HG03060 (cell line): Measurements from ENCODE around the gene CNTNAP5.

Experiments
- ATAC-seq: cut with Tn5 transposase; IDR thresholded peaks from one replicate; pipeline ENCODE4 v1.9.1; 2021; ENCODE audit warnings: low read depth, moderate number of reproducible peaks; ENCODE audit not compliant: unreplicated experiment

CNTNAP5 gene

GRCh38 chr2:124025171-124025580 lies at the start of gene CNTNAP5:
TSS of gene CNTNAP5 (plus strand) at chr2:124025287. CDS start at chr2:124025651, 364 bp downstream.
- no peak for ATAC-seq

DNA sequence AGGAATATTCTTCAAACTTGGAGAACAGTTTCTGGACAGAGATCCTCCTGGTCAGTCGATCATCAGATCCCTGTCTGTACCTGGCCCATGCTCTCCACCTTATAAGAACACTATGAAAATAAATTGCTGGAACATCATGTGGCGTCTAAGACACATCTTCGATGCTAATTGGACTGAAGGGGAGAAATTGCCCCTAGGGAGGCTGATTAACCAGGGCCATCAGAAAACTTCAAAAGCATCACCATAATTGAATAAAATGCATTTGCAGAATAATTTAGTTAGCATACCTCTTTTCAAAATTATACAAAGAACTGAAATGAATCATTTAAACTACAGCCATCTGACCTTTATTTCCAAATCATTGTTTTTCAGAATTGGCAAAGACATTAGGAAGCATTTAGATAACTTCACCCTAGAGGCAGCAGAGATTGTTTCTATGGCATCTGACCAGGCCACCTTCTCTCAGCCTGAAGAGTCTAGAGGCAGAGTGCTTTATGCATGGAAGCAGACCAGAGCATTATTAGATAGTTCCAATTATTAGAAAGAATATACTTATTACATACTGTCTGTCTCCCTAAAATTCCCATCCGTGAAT lies 48.9 kb upstream of the CNTNAP5 start:
- ATAC-seq: no peak

GRCh38 chr2:123993728-123994323 lies 31.3 kb upstream of the CNTNAP5 start:
- ATAC-seq: peak; percentile 85

- no peak for ATAC-seq
Measured at GRCh38 chr2:123999681-124000080, 25.4 kb upstream of the CNTNAP5 start.

DNA sequence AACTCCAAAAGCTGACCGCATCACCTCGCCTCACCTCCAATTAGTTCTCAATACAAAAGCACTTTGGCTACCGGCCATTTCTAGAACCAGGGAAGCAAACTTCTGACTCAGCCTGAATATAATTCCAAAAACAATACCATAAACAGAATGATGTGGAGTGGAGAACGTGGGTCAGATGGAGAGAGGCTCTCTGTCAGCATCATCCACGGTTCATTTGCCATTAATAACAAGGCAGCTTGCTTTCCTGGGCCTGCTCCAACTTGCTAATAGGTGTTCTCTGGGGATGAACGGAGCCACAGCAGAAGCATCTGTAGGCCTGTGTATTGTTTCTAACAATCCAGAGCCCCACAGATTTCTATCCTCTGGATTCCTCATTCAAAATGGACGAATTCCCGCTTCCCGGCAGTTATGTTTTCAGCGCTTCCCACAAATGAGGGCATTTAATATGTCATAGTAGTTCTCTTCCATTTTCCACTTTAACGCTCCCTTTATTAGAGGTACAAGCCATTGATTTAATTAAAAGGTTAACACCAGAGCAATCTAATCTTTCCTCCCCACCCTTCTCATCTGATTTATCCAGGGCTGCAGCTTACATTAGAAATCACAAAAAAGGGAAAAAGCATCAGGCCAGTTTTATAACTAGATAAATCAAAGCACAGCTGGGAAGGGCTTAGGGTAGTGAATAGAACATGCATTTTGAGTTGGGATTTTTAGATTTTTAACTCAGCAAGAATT lies 23.2 kb upstream of the CNTNAP5 start:
- no peak for ATAC-seq

DNA sequence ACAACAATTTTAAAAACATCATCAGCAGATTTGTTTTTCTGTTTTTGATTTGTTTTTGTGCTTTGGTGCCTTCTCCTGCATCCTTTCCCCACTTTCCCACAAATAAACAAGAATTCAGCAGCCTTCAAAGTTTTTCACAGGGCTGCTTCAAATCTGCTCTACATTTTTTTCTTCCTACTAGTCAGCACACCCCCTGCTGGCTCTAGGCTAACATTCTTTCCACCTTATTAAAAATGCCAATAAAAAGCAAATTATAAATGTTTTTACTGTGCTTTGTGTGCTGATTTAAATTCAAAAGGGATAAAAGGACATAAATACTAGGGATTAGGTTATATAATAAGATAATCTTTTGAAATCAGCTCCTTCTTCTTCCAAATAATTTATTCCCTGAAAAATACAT lies 6.2 kb upstream of the CNTNAP5 start:
- ATAC-seq: no peak

GRCh38 chr2:124024561-124025170 lies 421 bp upstream of the CNTNAP5 start:
- ATAC-seq: no peak

GRCh38 chr2:124025891-124026434 lies 876 bp downstream of the CNTNAP5 start:
- no peak for ATAC-seq

DNA sequence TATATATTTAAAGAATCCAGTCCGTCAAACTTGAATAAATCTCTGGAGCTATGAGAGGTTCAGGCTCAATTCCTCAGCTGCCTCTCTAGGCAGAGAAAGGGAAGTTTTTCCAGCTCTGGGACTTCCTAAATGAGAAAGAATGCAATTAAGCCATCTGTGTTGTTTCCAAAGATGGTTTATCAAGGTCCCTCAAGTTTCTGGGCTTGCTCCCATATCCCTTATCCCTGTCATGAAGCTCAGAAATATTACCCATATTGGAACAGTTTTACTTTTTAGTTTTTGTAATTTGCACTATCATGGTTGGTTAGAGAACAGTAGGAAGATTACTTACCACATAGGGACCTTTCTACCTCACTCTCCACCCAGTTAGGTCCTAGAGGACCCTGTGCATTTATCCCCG lies 1.4 kb downstream of the CNTNAP5 start:
- no peak for ATAC-seq

- peak; percentile 82 for ATAC-seq
Measured at GRCh38 chr2:124027182-124027581, 2.1 kb downstream of the CNTNAP5 start.

DNA sequence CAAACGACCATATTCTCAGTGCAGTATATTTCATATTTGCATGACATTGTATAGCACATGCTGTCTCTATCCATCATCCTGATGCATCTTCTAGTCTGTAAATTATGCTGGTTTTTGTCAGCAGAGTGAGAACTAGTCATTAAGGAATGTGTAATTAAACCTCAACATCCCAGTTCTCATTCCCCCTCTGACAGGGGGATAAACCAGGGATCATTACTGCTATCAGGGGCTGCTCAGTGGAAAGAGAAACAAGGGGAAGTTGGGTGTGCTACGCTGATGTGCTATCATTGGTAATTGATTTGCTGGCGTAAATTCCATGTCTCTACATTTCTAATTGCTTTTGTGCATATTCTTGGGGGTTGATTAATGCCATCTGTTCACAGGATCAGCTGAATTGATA lies 7.7 kb downstream of the CNTNAP5 start:
- no peak for ATAC-seq

DNA sequence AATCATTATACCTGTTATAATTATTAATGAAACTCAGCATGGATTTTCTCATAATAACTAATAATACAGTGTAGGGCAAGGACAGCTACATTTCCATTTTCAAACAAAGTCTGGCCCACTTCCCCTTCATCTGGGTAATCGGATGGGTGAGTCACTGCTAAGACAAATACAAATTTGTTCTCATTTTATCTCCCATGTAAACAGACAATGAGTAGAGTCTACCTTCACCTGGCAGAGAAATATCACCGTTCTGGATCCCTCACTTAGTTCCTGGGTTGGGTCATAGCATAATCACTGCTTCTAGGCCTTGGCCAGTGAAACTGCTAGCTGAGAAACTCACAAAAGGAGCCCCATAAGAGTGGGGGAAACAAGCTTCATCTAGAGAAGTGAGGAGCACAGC lies 9.2 kb downstream of the CNTNAP5 start:
- no peak for ATAC-seq

- no peak for ATAC-seq
Measured at GRCh38 chr2:124035001-124035400, 9.9 kb downstream of the CNTNAP5 start.

DNA sequence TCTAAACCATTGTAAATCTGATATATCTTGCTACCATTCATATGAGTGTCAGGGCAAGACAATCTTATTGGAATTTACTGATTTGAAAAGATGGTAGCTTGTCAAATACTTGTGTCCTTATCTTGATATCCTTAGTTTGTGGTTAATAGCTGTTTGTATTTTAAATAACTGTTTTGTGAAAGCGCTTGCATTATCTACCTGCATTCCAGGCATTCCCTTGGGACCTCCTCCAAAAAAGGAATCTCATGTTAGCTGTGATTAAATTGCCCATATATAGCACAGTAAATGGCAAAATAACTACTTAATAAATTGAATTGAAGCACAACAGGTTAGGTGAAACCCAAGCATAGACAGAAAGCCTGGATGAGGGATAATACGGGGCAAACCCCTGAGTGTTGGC lies 13.9 kb downstream of the CNTNAP5 start:
- ATAC-seq: no peak

DNA sequence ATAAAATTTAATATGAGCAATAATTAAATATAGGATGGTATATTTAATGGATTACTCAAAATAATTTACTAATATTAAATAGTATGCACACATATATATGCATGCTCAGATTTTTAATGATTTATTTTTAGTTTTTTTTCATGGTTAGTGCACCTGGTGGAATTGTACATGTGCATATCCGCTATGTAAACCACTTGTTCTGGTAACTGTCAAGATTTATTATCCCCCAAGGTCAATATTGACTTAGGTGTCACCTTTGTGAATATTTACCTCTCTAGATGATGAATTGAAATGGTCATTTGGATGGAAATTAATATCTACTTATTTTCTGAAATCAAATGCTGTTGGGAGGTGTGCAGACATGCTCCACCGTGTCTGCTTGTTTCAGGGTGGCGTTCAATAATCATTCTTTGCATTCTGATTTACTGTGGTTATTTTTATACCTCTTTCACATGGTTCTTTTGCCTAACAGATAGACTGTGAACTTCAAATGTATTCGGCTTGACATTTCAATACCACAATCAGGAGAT lies 14.7 kb downstream of the CNTNAP5 start:
- ATAC-seq: no peak

DNA sequence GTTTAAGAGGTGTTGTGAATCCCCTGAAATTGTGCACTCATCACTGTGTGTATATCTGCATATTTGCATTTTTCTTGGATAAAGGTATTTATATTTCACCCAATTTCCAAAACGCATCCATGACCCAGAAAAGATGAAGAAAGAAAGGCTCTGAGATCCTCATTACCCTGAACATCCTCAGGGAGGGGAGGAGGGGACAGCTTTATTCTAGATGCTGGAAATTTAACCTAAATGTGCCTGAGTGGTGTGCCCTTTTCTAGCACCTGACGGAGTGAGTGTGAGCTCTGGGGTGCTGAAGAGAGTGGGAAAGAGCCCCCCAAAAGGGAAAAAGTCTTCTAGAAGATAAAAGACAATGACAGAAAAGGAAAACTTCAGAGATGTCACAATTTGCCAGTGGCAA lies 20.8 kb downstream of the CNTNAP5 start:
- ATAC-seq: no peak

- ATAC-seq: no peak
Measured at GRCh38 chr2:124046332-124046731, 21.2 kb downstream of the CNTNAP5 start.

- no peak for ATAC-seq
Measured at GRCh38 chr2:124048102-124048501, 23.0 kb downstream of the CNTNAP5 start.

GRCh38 chr2:124048664-124049063 lies 23.6 kb downstream of the CNTNAP5 start:
- ATAC-seq: no peak

DNA sequence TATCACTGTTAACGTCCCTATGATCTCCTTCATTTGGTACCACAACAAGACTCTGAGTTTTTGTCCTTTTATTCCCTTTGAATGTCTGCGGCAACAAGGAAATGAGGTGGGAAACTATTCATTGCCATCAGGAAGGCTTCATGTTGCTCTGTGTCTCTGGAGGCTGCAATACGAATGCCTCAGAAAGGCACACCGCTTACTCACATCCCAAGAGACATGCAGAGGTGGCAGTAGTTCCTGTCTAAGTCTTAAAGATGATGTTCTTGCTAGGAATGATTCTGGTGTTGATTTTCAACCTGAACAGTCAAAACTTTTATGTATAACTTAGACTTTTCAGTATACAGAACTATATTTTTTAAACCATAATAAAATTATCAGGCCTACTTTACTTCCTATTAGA lies 24.0 kb downstream of the CNTNAP5 start:
- ATAC-seq: no peak
